Measurements from ENCODE around the gene DIDO1. TPM values are rescaled to one million over a fixed set of nuclear protein-coding genes. Genes with fewer than 3 reads are reported as not detected.
"Not testable (repeated sequence)": the region's sequence is repeated elsewhere in the genome, so short reads cannot be mapped to it uniquely, and the experiment has no call there.

Gene DIDO1
- total and polyA plus RNA-seq, 12 donors = 16.0 to 44.6 (median 37.0) TPM

- DNase-seq (no peak), ATAC-seq (peak in 1 of 8 donors; percentile 12)
- Histone ChIP-seq H3K9me3 (no peaks in the 10 kb centered on the region), H3K4me3 (peak overlapping the region in 9 of 10 donors; percentile 83 to 99 (median 98)), H3K27ac (peak overlapping the region in 8 of 10 donors; percentile 94 to 99 (median 98)), H3K27me3 (no peaks in the 10 kb centered on the region), H3K36me3 (no peaks in the 10 kb centered on the region), H3K4me1 (peaks cover 27 to 89% (median 81%) of the 10 kb centered on the region in 9 donors)
- 31 to 33% methylated on average over 12 of the region's 12 CpGs for WGBS, 2 donors
- intact Hi-C loops (cut with DNase I) = loop anchor here in 1 of 10 donors (5.0 kb wide), 1 partner anchor 47 kb away; no protein-coding TSS in a partner anchor
- no peak for TF ChIP-seq CTCF (IDR thresholded peaks at IDR 0.05)
These were observed 1.7 kb downstream of the DIDO1 start for GRCh38 chr20:62924442-62925075.

DNA sequence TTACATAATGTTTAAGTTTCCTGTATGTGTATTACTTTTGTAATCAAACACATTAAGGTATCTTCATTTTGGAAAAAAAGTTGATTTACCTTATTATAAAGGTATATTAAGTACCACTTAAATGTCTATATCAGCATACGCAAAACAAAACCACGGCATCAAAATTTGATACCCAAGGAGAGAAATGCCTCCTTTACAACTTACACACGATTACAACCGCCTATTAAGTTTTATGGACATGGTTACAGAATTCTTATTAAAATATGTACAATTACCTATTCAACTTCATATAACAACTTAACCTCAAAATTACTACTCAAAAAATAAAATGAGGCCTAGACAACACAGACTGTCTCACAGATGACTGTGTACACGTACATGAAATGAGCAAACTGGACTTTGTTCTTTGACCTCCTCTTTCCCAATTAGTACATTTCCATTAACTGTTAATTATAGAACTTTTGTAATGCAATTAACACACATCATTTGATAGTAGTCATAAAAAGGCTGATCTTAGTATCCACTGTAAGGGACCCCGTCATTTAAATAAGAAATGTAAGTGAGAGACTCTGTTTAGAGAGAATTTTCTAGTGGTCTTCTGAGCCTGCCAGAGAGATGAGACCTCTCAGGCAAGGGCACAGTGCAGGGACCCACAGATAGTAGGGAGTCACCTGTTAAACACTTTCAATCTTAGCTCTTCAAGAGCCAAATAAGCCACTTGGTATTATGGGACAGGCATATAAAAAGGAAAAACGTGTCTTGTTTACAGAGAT, 2.5 kb downstream of the DIDO1 start:
- intact Hi-C loops (cut with DNase I) = no loop called here
- Histone ChIP-seq H3K27ac (peak overlapping the region in 8 of 10 donors; percentile 43 to 99 (median 98)), H3K4me3 (peak overlapping the region in 8 of 10 donors; percentile 83 to 99 (median 98)), H3K9me3 (no peaks in the 10 kb centered on the region), H3K36me3 (no peaks in the 10 kb centered on the region), H3K27me3 (no peaks in the 10 kb centered on the region), H3K4me1 (peaks cover 33 to 89% (median 84%) of the 10 kb centered on the region in 9 donors)
- no peak for TF ChIP-seq CTCF (IDR thresholded peaks at IDR 0.05)
- no peak for ATAC-seq
- 47 to 53% methylated on average over 7 of the region's 7 CpGs for WGBS, 2 donors
- no peak for DNase-seq

- H3K27me3 ChIP-seq; H3K36me3 ChIP-seq; H3K9me3 ChIP-seq; intact Hi-C loops (cut with DNase I); DNase-seq: not testable (repeated sequence)
- WGBS, 2 donors = 56 to 59% methylated on average over 17 of the region's 17 CpGs
- Histone ChIP-seq H3K4me3 (peak overlapping the region in 1 of 10 donors; percentile 3), H3K27ac (peak overlapping the region in 6 of 10 donors; percentile 34 to 99 (median 96)), H3K4me1 (peaks cover 33 to 89% (median 84%) of the 10 kb centered on the region in 9 donors)
- peak in 1 of 8 donors; percentile 21 for ATAC-seq
These were observed 3.1 kb downstream of the DIDO1 start for GRCh38 chr20:62923059-62923668.

GRCh38 chr20:62922451-62922921, 3.8 kb downstream of the DIDO1 start:
- TF ChIP-seq CTCF (IDR thresholded peaks at IDR 0.05) = no peak
- DNase-seq = no peak
- ATAC-seq = no peak
- no peaks in the 10 kb centered on the region for H3K9me3 ChIP-seq
- peak overlapping the region in 1 of 10 donors; percentile 3 for H3K4me3 ChIP-seq
- H3K27me3 ChIP-seq = no peaks in the 10 kb centered on the region
- 68 to 70% methylated on average over 14 of the region's 14 CpGs for WGBS, 2 donors
- intact Hi-C loops (cut with DNase I) = no loop called here
- H3K36me3 ChIP-seq = no peaks in the 10 kb centered on the region
- H3K4me1 ChIP-seq = peaks cover 40 to 89% (median 84%) of the 10 kb centered on the region in 9 donors
- peak overlapping the region in 5 of 10 donors; percentile 43 to 99 (median 98) for H3K27ac ChIP-seq
